MM.1S (cell line): ENCODE results near the gene ADRA2C.

Source experiments
- DNase-seq: peaks from one replicate; pipeline ENCODE4 v3.0.0-alpha.2; 2015
- H2AFZ ChIP-seq: fragments of 300-600 bp; sonication (generic); 2 replicates; pipeline ENCODE4 v1.6.0; 2016; ENCODE audit warnings: antibody characterized with exemption, low read length
- H3F3A ChIP-seq: fragments of 300-600 bp; sonication (generic); 2 replicates; pipeline ENCODE4 v1.6.1; 2016; ENCODE audit warnings: mild to moderate bottlenecking, antibody characterized with exemption, low read length, moderate library complexity, mixed read lengths; ENCODE audit not compliant: insufficient read depth
- H3K27ac ChIP-seq: fragments of 300-600 bp; sonication (generic); 2 replicates; pipeline ENCODE4 v1.5.1; 2016; ENCODE audit warnings: mild to moderate bottlenecking, low read length
- H3K27me3 ChIP-seq: fragments of 300-600 bp; sonication (generic); replicated peaks from 2 replicates; pipeline ENCODE4 v1.6.0; 2016; ENCODE audit warnings: low read length; ENCODE audit not compliant: insufficient read depth
- H3K36me3 ChIP-seq: fragments of 300-600 bp; sonication (generic); replicated peaks from 2 replicates; pipeline ENCODE4 v1.6.1; 2016; ENCODE audit warnings: mild to moderate bottlenecking, low read length, mixed read lengths; ENCODE audit not compliant: insufficient read depth
- H3K4me1 ChIP-seq: fragments of 300-600 bp; sonication (generic); 2 replicates; pipeline ENCODE4 v1.6.1; 2016; ENCODE audit warnings: low read length, mixed read lengths
- H3K4me2 ChIP-seq: fragments of 300-600 bp; sonication (generic); 2 replicates; pipeline ENCODE4 v1.6.0; 2016; ENCODE audit warnings: low read depth, low read length
- H3K4me3 ChIP-seq: fragments of 300-600 bp; sonication (generic); 2 replicates; pipeline ENCODE4 v1.5.1; 2016; ENCODE audit warnings: low read length, mixed read lengths
- H3K79me2 ChIP-seq: fragments of 300-600 bp; sonication (generic); 2 replicates; pipeline ENCODE4 v1.6.1; 2016; ENCODE audit warnings: mixed run types, low read length, mixed read lengths
- H3K9ac ChIP-seq: fragments of 300-600 bp; sonication (generic); 2 replicates; pipeline ENCODE4 v1.6.1; 2016; ENCODE audit warnings: low read length, mixed read lengths
- H3K9me2 ChIP-seq: fragments of 300-600 bp; sonication (generic); replicated peaks from 2 replicates; pipeline ENCODE4 v1.6.1; 2016; ENCODE audit warnings: mild to moderate bottlenecking, low read length, mixed read lengths; ENCODE audit not compliant: insufficient read depth
- H3K9me3 ChIP-seq: fragments of 300-600 bp; sonication (generic); replicated peaks from 2 replicates; pipeline ENCODE4 v1.6.1; 2016; ENCODE audit warnings: mild to moderate bottlenecking, low read length, mixed read lengths; ENCODE audit not compliant: insufficient read depth
- H4K20me1 ChIP-seq: fragments of 300-600 bp; sonication (generic); 2 replicates; pipeline ENCODE4 v1.6.1; 2016; ENCODE audit warnings: mild to moderate bottlenecking, low read length, moderate library complexity, mixed read lengths; ENCODE audit not compliant: insufficient read depth
- CTCF ChIP-seq: fragments of 300-600 bp; sonication (generic); IDR thresholded peaks from 2 replicates; pipeline ENCODE4 v1.5.1; 2016; ENCODE audit warnings: antibody characterized with exemption, low read length, mixed read lengths
- EZH2 ChIP-seq: fragments of 300-600 bp; sonication (generic); optimal IDR thresholded peaks from 2 replicates; pipeline ENCODE3; 2017; ENCODE audit warnings: low read depth, mild to moderate bottlenecking, antibody characterized with exemption, low read length, mixed read lengths
- EZH2phosphoT487 ChIP-seq: fragments of 300-600 bp; sonication (generic); IDR thresholded peaks from 2 replicates; pipeline ENCODE4 v1.6.1; 2018; ENCODE audit warnings: antibody characterized with exemption, low read length

ADRA2C gene

DNA sequence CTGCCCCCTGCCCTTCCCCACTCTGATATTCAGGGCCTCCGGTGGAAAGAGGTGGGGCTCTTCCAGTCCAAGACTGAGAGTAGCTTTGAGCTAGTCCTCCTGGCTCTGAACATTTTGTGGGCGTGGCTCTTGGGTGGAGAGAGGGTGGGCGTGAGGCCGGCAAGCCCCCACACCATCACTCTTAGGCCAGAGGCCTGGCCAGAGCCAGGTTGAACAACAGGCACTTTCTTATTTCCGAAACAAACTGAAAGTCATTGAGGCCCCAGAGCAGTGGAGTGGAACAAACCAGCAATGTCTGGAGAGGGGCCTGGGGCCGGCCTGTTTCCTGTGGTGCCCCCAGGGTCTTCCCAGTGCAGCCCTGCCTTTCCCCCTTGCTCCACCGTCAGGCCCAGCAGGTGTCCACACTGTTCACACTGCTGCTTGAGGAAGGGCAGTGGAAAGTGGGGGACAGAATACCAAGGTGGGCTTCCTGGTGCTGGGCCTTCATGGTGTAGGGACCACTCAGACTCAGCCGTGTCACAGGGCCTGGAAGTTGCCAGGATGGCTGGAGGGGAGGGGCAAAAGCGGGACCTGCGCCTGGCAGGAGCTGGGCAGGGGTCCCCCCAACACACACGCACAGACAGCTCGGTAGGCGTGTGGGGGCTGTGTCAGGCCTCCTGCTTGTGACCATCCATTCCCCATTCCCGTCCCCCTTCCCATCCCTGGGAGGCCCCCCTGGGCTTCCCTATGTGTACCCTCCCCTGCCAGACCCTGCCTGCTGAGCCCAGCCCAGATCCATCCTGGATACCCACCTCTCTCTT lies 2.9 kb downstream of the ADRA2C start:
- TF ChIP-seq EZH2 (no peak), CTCF (no peak), EZH2phosphoT487 (no peak)
- H3K4me1 ChIP-seq = no peaks in the 10 kb centered on the region
- no peak overlapping the region for H3K9ac ChIP-seq
- no peaks in the 10 kb centered on the region for H3F3A ChIP-seq
- H3K9me3 ChIP-seq = no peaks in the 10 kb centered on the region
- H3K79me2 ChIP-seq = no peaks in the 10 kb centered on the region
- H3K4me2 ChIP-seq = no peak overlapping the region
- no peaks in the 10 kb centered on the region for H3K9me2 ChIP-seq
- H3K36me3 ChIP-seq = no peaks in the 10 kb centered on the region
- H4K20me1 ChIP-seq = no peaks in the 10 kb centered on the region
- H2AFZ ChIP-seq = no peak overlapping the region
- H3K27me3 ChIP-seq = peaks cover 54% of the 10 kb centered on the region
- no peak overlapping the region for H3K27ac ChIP-seq
- no peak overlapping the region for H3K4me3 ChIP-seq
- DNase-seq = no peak

GRCh38 chr4:3769642-3770184 lies 3.5 kb downstream of the ADRA2C start:
- Histone ChIP-seq H3K27me3 (peaks cover 60% of the 10 kb centered on the region), H3K4me1 (no peaks in the 10 kb centered on the region), H3K9ac (no peak overlapping the region), H3K79me2 (no peaks in the 10 kb centered on the region), H3F3A (no peaks in the 10 kb centered on the region), H3K4me2 (no peak overlapping the region), H3K4me3 (no peak overlapping the region), H3K36me3 (no peaks in the 10 kb centered on the region), H3K9me3 (no peaks in the 10 kb centered on the region), H3K9me2 (no peaks in the 10 kb centered on the region), H3K27ac (no peak overlapping the region), H2AFZ (no peak overlapping the region), H4K20me1 (no peaks in the 10 kb centered on the region)
- TF ChIP-seq EZH2phosphoT487 (no peak), CTCF (no peak), EZH2 (no peak)
- DNase-seq = no peak

DNA sequence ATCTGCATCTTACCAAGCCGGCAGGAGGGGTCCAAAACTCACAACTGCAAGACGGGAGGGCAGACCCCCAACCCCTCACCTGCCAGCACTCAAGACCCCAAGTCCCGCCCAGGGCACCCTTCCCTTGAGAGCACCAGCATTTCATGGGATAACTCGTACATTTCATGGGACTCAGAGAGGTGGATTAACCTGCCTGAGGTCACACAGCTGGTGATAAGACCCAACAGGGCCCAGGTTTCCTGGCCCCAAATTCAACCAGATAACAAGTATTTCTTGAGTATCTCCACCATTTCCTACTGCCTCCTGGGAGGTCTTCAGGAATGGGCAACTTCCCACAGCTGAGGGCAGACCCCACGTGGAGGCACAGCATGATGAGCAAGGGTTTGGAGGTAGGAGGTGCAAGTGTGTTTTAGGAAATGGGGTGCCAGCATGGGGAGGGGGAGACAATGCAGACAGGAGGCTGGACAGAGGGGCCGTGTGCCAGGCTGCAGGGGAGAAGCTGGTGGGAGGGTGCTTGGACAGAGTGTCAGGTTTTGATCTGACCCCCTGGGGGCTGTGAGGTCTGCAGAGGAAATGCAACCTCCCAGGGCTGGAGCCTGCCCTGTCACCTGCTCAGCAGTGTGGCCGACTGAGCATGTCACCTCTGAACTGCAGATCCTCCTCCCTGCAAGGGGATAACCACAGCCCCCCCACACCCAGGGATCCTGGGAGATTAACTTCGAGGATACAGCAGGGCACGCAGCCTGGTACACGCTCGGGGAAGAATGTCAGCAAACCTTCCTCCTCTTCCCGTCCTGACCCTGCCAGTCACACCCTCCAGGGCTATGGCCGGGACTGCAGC lies 4.4 kb downstream of the ADRA2C start:
- Histone ChIP-seq H3K79me2 (no peaks in the 10 kb centered on the region), H3K36me3 (no peaks in the 10 kb centered on the region), H3K4me2 (no peak overlapping the region), H2AFZ (no peak overlapping the region), H3K27me3 (peaks cover 69% of the 10 kb centered on the region), H3F3A (no peaks in the 10 kb centered on the region), H3K4me3 (no peak overlapping the region), H4K20me1 (no peaks in the 10 kb centered on the region), H3K9ac (no peak overlapping the region), H3K9me3 (no peaks in the 10 kb centered on the region), H3K27ac (no peak overlapping the region), H3K9me2 (no peaks in the 10 kb centered on the region), H3K4me1 (no peaks in the 10 kb centered on the region)
- DNase-seq = no peak
- TF ChIP-seq CTCF = no peak
- TF ChIP-seq EZH2phosphoT487 = no peak
- TF ChIP-seq EZH2 = no peak
